Activated T-helper 9 cell treated with anti-CD3 and anti-CD28 coated beads, Interleukin-2, amount 50 U/mL, for 16 hours (primary cell): ENCODE measurements around the gene TBC1D13.
"Not testable (repeated sequence)": the region's sequence is repeated elsewhere in the genome, so short reads cannot be mapped to it uniquely, and the experiment has no call there.

Experiments
- DNase-seq: peaks from one replicate; pipeline ENCODE4 v3.0.0-alpha.2; 2020; ENCODE audit warnings: low read depth

TBC1D13 gene

DNA sequence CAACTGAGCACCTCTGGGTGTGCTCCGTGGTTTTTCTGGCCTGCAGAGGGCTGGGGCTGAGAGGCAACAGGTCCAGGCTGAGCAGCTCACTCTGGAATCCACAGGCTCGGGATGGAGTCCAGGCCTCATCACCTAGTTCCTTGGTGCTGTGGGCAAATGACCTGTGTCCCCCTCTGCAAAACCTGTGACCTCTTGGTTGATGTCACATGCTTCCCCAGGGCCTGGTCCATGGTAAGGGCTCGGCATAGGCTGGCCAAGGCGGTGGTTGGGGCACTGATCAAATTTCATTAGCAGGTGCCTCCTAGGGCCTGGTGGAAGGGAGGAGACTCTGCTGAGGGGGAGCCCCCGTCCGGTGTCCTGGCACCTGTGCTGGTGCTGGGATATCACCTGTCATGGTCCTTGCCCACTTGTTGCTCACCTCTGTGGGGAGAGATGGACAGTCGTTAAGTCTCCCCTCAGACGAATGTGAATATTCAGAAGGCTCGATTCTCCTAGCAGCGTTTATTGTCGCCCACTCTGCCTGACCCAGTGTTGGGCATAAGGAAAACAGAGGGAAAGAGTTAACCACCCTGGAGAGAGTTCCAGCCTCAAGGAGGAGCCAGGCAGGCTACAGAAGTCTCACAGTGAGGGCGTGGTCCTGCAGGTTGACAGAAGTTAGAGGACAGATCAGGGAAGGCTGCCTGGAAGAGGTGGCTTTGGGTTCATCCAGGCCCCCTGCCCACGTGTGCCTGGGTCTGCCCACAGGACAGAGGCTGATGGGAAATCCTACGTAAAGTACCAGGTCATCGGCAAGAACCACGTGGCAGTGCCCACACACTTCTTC lies 34.7 kb downstream of the TBC1D13 start:
- DNase-seq, result no peak

- no peak for DNase-seq
Observed at GRCh38 chr9:128822407-128823042, 35.5 kb downstream of the TBC1D13 start.

- no peak for DNase-seq
Observed at GRCh38 chr9:128823362-128823902, 36.4 kb downstream of the TBC1D13 start.

GRCh38 chr9:128823903-128824406 lies 36.9 kb downstream of the TBC1D13 start:
- DNase-seq, result no peak

DNA sequence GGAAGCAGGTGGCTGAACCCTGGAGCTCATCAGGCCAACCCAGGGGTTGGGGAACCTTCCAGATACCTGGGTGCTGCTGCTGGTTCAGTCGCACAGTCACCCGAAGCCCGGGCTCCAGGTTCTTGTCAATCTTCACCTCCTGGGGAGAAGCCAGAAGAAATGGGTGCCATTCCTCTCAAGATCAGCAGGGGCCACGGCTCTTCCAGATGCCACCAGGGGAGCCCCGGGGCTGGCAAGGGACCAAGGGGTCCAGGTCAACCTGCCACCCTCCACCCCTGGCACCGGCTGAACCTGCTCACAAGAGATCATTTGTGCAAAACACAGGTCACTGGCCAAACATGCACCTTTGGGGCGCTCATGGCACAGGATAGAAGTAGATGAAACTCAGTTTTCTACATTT lies 37.9 kb downstream of the TBC1D13 start:
- DNase-seq, result no peak

DNA sequence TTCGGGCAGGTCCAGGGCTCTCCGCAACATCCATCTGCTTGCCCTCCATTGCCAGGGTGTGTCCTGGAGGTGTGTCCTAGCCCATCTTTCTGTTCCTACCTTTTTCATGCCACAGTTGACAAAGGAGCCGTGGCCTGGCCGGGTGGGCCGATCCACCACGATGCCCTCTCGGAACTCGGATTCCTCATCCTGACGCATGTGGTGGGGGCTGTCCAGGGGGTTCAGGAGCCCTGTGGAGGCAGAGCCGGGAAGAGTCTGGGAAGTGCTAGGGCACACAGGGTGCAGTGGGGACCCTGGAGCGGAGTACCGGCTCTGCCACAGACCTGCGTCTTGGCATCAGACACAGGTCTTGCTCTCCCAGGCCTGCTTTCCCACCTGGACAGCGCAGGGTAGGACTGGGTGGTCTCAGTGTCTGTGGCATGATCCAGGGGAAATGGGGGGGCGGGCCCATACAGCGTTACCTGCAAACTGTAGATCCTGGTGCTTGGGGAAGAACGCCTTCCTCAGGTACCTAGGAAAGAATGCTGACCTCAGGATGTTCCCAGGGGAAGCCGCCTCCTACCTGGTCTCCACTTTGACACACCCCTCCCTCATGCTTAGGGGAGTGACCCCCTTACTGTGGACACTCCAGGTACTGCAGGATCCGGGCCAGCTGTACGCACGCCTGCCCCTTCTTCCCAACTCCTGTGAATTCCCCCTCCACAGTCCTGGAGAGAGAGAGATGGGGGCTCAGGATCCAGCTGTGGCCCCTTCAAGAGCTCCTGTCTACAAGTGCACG lies 39.1 kb downstream of the TBC1D13 start:
- no peak for DNase-seq

DNA sequence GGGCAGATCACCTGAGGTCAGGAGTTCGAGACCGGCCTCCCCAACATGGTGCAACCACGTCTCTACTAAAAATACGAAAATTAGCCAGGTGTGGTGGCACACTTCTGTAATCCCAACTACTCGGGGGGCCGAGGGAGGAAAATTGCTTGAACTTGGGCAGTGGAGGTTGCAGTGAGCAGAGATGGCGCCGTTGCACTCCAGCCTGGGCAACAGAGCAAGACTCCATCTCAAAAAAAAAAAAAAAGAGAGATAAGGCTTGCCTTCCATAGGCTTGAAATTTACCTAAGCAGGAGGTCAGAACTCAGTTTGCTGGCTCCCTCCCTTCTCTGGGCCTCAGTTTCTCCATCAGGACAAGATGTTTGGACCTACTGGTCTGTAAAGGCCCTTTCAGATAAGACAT lies 41.2 kb downstream of the TBC1D13 start:
- DNase-seq, result no peak

- DNase-seq, result no peak
Observed at GRCh38 chr9:128828719-128829452, 41.8 kb downstream of the TBC1D13 start.

DNA sequence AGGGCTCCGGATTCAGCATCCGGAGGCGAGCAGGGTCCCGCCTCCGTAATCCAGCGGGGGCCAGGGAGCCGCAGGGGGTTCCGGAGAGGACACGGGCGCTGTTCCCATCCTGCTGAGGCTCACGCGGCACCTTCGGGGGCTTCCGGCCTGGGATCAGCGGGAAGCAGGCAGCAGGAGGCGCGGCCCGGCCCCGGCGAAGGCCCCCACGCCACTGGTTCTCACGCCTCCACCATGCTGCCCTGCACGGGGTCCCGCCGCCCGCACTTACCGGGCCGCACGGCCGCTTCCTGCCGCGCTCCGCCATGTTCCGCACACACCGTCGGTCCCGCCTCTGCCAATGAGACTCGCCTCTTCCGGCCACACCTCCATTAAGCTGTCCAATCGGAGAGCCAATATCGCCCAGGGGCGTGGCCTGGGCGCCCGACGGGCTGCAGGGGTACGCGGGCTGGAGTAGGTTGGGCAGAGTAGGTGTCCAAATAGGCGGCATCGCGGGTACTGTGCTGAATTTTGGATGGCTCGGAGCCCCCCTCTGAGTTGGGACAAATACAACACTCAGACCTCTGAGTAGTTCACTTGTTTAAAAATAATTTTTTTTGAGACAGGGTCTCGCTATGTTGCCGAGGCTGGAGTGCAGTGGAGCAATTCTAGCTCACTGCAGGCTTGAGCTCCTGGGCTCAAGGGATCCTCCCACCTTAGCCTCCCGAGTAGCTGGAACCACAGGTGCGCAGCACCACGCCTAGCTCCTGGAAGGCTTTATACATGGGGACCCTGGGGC lies 42.6 kb downstream of the TBC1D13 start, which contains the start of gene SPOUT1:
Gene SPOUT1 (minus strand): TSS at position 318 of the 775 bp plus-strand sequence. CDS start 14 bp downstream, at position 304.
- DNase-seq, result peak; percentile 90

- no peak for DNase-seq
Observed at GRCh38 chr9:128833696-128834095, 46.6 kb downstream of the TBC1D13 start.

GRCh38 chr9:128835246-128836210 lies 48.5 kb downstream of the TBC1D13 start:
- DNase-seq, result no peak

GRCh38 chr9:128836509-128837145 lies 49.6 kb downstream of the TBC1D13 start:
- DNase-seq, result no peak

DNA sequence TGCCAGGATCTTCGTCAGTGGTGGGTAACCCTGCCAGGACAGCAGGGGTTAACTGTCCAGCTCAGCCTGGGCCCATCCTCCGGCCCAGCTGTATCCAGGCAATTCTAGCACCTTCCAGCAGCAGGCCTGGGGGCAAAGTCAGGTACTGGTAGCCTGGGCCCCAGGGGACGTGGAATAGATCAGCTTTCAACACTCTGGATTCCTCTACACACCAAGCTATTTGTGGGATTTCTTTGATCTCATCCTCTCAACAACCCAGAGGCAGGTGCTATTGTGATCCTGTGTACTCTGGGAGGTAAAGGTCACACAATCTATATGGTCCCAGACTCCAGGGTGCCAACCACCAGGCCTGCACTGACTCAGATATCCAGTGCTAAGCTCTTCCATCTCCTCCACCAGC lies 51.3 kb downstream of the TBC1D13 start:
- no peak for DNase-seq

GRCh38 chr9:128840524-128840923 lies 53.5 kb downstream of the TBC1D13 start:
- DNase-seq, result no peak

DNA sequence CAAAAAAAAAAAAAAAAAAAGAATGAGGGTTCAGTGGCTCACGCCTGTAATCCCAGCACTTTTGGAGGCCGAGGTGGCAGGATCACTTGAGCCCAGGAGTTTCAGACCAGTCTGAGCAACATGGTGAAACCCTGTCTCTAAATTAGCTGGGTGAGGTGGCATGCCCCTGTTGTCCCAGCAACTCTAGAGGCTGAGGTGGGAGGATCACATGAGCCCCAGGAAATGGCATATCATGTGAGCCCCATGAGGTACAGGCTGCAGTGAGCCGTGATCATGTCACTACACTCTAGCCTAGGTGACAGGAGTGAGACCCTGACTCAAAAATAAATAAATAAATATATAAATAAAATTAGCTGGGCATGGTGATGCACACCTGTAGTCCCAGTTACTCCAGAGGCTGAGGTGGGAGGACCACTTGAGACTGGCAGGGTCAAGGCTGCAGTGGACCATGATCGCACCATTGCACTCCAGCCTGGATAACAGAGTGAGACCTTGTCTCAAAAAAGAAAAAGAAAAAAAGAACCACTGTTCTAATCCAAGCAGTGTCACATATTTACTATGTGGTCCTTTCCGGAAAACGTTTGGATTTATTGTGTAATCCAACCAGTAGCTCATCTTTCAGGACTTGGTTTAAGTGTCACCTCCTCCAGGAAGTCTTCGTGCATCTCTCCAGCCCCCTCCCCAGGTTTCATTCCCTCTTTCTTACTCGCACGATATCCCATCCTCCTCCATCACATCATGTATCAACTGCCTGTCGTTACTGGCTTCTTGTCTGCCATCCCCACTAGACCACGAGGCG lies 54.8 kb downstream of the TBC1D13 start:
- DNase-seq, result no peak

- not testable (repeated sequence) for DNase-seq
Observed at GRCh38 chr9:128843171-128843570, 56.1 kb downstream of the TBC1D13 start.

DNA sequence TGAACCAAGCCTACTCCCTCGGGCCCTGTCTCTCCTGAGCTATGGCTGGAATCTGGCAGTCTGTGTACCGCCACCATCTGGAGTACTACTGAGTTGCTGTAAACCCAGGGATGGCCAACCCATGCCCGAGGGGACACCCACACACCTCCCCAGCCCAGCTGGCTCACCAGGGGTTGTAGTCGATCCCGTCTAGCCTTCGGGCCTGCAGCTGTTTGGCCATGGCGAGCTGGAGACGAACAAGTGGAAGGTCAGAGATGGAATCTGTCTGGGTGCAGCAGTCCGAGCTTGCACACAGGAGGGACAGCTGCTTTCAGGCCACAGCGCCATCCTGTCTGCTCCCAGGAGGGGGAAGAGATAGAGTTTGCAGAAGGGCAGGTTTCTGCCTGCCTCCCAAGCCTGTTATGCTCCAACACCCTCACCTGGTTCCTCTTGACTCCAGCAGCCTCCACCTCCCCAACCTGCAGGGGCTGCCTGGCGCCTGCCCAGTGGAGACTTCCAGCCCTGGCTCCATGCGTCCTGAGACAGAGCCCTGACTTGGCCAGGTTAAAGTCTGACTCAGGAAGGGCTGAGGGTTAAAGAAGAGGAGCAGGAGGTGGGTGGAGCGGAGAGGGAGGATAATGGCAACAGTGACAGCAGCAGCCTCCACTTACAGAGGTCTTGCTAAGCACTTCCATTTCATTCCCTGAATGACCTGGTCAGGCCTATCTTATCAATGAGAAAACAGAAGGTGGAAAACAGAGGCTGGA lies 58.3 kb downstream of the TBC1D13 start:
- DNase-seq, result no peak

- no peak for DNase-seq
Observed at GRCh38 chr9:128846680-128847030, 59.6 kb downstream of the TBC1D13 start.
